ENCODE data around the gene SCAPER. TPM values are rescaled to one million over a fixed set of nuclear protein-coding genes. Genes with fewer than 3 reads are reported as not detected.

SCAPER gene
- total and polyA plus RNA-seq, 2 donors (not counting 1 experiment from before 2014, with no cell fraction given) = 8.3 to 61.6 TPM

- H3K9me3 Mint-ChIP-seq (ENCODE audit: insufficient read depth) = no peaks in the 10 kb centered on the region
- Histone ChIP-seq H3K27me3 (replicated peaks in 1 of 4; ENCODE audit: control extremely low read depth in 1 of 4, control insufficient read depth in 3 of 4, insufficient read depth in 4 of 4, low read length in 3 of 4) (no peaks in the 10 kb centered on the region), H3K4me3 (ENCODE audit: control extremely low read depth in 1 of 5, extremely low read depth in 1 of 5, insufficient read depth in 1 of 5, low read depth in 2 of 5, low read length in 4 of 5) (no peak overlapping the region), H3K36me3 (replicated peaks in 1 of 2; ENCODE audit: control extremely low read depth in 1 of 2, control insufficient read depth in 1 of 2, extremely low read depth in 1 of 2, insufficient read depth in 2 of 2, low read length in 1 of 2) (peaks cover 1 to 18% of the 10 kb centered on the region in 2 experiments), H3K9ac (ENCODE audit: low read length) (no peak overlapping the region), H3K4me2 (replicated peaks; ENCODE audit: low read depth, low read length, poor library complexity, severe bottlenecking) (no peak overlapping the region), H3K79me2 (ENCODE audit: control insufficient read depth, insufficient read depth, low read length) (no peaks in the 10 kb centered on the region), H2AFZ (ENCODE audit: insufficient read depth, low read depth, low read length, poor library complexity, severe bottlenecking) (no peak overlapping the region), H3K9me3 (ENCODE audit: control extremely low read depth in 1 of 3, control insufficient read depth in 2 of 3, insufficient read depth in 1 of 3, low read length in 2 of 3) (no peaks in the 10 kb centered on the region), H4K20me1 (ENCODE audit: control insufficient read depth, insufficient read depth, low read length, poor library complexity, severe bottlenecking) (no peaks in the 10 kb centered on the region), H3K4me1 (ENCODE audit: control insufficient read depth in 2 of 2, insufficient read depth in 2 of 2, low read length in 2 of 2) (no peaks in the 10 kb centered on the region), H3K27ac (ENCODE audit: low read length in 2 of 2) (no peak overlapping the region)
- no peak for TF ChIP-seq EZH2 (IDR thresholded peaks at IDR 0.05; ENCODE audit: borderline replicate concordance, insufficient read depth, low read depth, low read length, poor library complexity, severe bottlenecking)
- DNase-seq = no peak
- no CpG with 5 or more reads among the region's 3 CpGs for WGBS (ENCODE audit: insufficient coverage)
- intact Hi-C loops (cut with micrococcal nuclease) = no loop called here
- no peak for ATAC-seq (ENCODE audit: low read depth)
- POLR2A ChIA-PET = no interaction called here
- no peak overlapping the region for H3K27ac Mint-ChIP-seq
- CTCF ChIA-PET = no interaction called here
- H3K4me3 Mint-ChIP-seq = no peak overlapping the region
- H3K27me3 Mint-ChIP-seq = no peaks in the 10 kb centered on the region
- no peaks in the 10 kb centered on the region for H3K4me1 Mint-ChIP-seq
Observed at GRCh38 chr15:76802411-76802810, 102.7 kb downstream of the SCAPER start.

GRCh38 chr15:76799760-76800159, 105.4 kb downstream of the SCAPER start:
- no peak for DNase-seq
- Histone ChIP-seq H3K36me3 (replicated peaks in 1 of 2; ENCODE audit: control extremely low read depth in 1 of 2, control insufficient read depth in 1 of 2, extremely low read depth in 1 of 2, insufficient read depth in 2 of 2, low read length in 1 of 2) (peaks cover 1 to 18% of the 10 kb centered on the region in 2 experiments), H3K9ac (ENCODE audit: low read length) (no peak overlapping the region), H3K27me3 (replicated peaks in 1 of 4; ENCODE audit: control extremely low read depth in 1 of 4, control insufficient read depth in 3 of 4, insufficient read depth in 4 of 4, low read length in 3 of 4) (no peaks in the 10 kb centered on the region), H3K4me3 (ENCODE audit: control extremely low read depth in 1 of 5, extremely low read depth in 1 of 5, insufficient read depth in 1 of 5, low read depth in 2 of 5, low read length in 4 of 5) (no peak overlapping the region), H3K27ac (ENCODE audit: low read length in 2 of 2) (no peak overlapping the region), H2AFZ (ENCODE audit: insufficient read depth, low read depth, low read length, poor library complexity, severe bottlenecking) (no peak overlapping the region), H3K4me1 (ENCODE audit: control insufficient read depth in 2 of 2, insufficient read depth in 2 of 2, low read length in 2 of 2) (no peaks in the 10 kb centered on the region), H4K20me1 (ENCODE audit: control insufficient read depth, insufficient read depth, low read length, poor library complexity, severe bottlenecking) (no peaks in the 10 kb centered on the region), H3K9me3 (ENCODE audit: control extremely low read depth in 1 of 3, control insufficient read depth in 2 of 3, insufficient read depth in 1 of 3, low read length in 2 of 3) (no peaks in the 10 kb centered on the region), H3K4me2 (replicated peaks; ENCODE audit: low read depth, low read length, poor library complexity, severe bottlenecking) (no peak overlapping the region), H3K79me2 (ENCODE audit: control insufficient read depth, insufficient read depth, low read length) (no peaks in the 10 kb centered on the region)
- 100% methylated on average over 1 of the region's 2 CpGs for WGBS (ENCODE audit: insufficient coverage)
- POLR2A ChIA-PET = no interaction called here
- H3K4me1 Mint-ChIP-seq = no peaks in the 10 kb centered on the region
- H3K9me3 Mint-ChIP-seq (ENCODE audit: insufficient read depth) = no peaks in the 10 kb centered on the region
- TF ChIP-seq CTCF (IDR thresholded peaks at IDR 0.05) (no peak), EZH2 (IDR thresholded peaks at IDR 0.05; ENCODE audit: borderline replicate concordance, insufficient read depth, low read depth, low read length, poor library complexity, severe bottlenecking) (no peak)
- H3K27me3 Mint-ChIP-seq = no peaks in the 10 kb centered on the region
- CTCF ChIA-PET = no interaction called here
- H3K4me3 Mint-ChIP-seq = no peak overlapping the region
- intact Hi-C loops (cut with micrococcal nuclease) = no loop called here
- ATAC-seq (ENCODE audit: low read depth) = no peak
- no peak overlapping the region for H3K27ac Mint-ChIP-seq
